HG02885 (cell line): ENCODE results near the gene PAK6.

Experiments used
- ATAC-seq: cut with Tn5 transposase; IDR thresholded peaks from one replicate; pipeline ENCODE4 v1.9.1; 2021; ENCODE audit warnings: mild to moderate bottlenecking; ENCODE audit not compliant: unreplicated experiment, poor library complexity

PAK6 gene

GRCh38 chr15:40274350-40275274, 35.7 kb downstream of the PAK6 start:
- peak; percentile 58 for ATAC-seq

GRCh38 chr15:40275523-40275922, 36.7 kb downstream of the PAK6 start:
- no peak for ATAC-seq

- no peak for ATAC-seq
Measured at GRCh38 chr15:40275954-40276353, 37.1 kb downstream of the PAK6 start.

DNA sequence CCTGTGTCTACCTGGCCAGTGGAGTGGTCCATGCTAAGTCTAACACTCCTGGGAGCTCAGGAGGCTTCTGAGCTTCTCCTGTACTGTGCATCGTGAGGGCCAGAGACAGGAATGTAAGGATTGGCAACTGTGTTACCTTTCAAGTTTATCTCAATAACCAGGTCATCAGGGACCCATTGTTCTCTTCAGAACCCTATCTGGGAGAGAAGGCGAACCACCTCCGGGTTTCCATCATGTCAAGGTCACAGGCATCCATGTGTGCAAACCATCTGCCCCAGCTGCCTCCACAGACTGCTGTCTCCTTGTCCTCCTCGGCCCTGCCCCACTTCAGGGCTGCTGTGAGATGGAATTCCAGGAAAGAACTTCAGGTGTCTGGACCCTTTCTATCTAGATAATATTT, 38.1 kb downstream of the PAK6 start:
- no peak for ATAC-seq

DNA sequence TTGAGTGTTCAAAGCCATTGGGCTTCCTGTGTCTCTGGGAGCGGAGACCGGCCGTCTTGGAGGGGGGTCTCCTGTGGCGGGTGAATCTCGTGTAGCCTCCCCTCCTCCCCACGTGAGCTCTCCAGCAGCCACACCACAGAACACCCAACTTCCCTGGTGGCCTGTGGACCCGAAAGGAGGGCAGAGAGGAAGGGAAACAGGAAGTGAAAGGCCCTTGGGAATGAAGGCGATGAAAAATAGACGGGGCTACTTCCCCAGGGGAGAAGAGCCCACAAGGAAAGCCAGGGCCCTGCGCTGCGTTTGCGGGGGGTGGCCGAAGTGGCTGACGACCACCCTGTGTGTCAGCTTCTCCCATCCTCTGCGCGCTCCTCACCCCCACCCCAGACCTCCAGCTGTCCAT, 38.6 kb downstream of the PAK6 start:
- ATAC-seq, result no peak

DNA sequence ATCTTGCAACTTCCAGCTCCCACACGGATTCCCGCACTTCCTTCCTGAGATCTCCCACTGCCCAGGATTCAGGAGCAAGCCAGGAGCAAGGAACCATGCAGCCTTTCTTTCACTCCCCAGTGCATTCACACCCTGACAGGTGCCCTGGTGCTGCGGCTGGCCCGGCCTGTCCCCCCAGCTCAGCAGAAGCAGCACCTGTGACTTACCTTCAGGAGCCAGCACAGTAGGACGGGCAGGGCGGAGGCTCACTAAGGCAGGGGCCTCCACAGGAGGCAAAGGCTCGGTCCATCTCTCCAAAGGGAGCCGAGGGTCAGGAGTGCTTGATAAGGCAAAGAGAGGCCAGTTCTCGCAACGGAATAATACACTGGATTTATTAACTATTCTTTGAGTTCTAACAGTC, 39.2 kb downstream of the PAK6 start:
- no peak for ATAC-seq

GRCh38 chr15:40279437-40280141, 40.7 kb downstream of the PAK6 start:
- ATAC-seq, result no peak

DNA sequence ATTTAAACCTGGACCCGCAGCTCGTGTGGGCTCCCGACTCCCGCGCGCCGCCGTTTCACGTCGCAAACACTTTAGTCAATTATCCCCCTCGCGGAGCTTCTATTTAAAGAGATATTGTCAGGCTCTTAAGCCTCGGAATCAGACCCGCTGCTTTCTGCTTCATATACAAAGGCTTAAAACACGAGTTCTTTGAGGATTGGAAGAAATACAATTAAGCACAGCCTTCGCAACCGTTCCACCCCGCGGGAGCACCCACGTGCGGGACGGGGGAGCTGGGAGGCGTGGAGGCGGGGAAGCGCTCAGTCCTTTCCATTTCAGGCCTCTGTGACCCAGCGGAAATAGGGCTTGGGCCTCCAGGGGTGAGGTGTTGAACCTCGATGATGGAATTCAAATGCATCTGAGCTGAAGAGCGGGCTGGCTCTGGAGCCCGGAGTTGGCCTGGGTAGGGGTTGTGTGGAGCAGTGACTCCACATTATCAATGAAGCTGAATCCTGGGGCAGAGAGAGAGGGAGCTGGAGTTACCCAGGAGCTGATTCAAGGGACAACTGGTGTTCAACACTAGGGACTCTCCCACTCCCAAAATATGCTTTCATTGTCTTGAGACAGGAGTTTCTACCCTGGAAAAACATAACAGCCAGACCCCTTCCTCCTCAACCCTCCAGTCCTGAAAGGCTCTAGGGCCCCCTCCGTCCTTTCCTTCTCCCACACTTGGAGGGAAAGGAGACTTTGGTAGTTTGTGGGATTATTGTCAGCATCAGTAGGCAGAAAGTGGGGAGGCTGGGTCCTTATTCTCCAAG, 41.6 kb downstream of the PAK6 start:
- ATAC-seq, result no peak

GRCh38 chr15:40281057-40281800, 42.4 kb downstream of the PAK6 start:
- no peak for ATAC-seq

GRCh38 chr15:40281801-40282146, 42.9 kb downstream of the PAK6 start:
- ATAC-seq, result no peak

- ATAC-seq, result no peak
Measured at GRCh38 chr15:40282147-40282868, 43.4 kb downstream of the PAK6 start.

- no peak for ATAC-seq
Measured at GRCh38 chr15:40282869-40283614, 44.2 kb downstream of the PAK6 start, which contains the start of gene ANKRD63. Gene ANKRD63 (minus strand): TSS chr15:40283064. CDS start chr15:40282586, 478 bp downstream.

- no peak for ATAC-seq
Measured at GRCh38 chr15:40283615-40284300, 44.9 kb downstream of the PAK6 start.

DNA sequence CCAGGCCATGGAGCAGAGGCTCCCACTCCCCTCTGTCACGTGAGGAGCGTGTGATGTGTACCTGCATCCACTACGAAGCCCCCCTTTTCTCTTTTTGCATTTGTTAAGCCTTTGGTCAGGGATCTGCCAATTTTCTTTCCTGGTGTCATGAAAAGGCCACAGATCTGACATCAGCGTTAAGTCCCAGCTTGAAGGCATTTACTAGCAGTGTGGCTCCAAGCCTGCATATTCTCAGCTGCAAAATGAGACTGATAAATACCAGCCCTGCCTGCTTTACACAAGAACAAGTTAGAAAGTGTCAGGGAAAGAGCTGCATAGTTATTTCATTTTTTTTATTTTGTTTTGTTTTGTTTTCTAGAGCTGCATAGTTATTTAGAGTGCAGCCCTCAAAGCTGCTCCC, 46.3 kb downstream of the PAK6 start:
- no peak for ATAC-seq

- no peak for ATAC-seq
Measured at GRCh38 chr15:40285554-40286011, 46.7 kb downstream of the PAK6 start.

DNA sequence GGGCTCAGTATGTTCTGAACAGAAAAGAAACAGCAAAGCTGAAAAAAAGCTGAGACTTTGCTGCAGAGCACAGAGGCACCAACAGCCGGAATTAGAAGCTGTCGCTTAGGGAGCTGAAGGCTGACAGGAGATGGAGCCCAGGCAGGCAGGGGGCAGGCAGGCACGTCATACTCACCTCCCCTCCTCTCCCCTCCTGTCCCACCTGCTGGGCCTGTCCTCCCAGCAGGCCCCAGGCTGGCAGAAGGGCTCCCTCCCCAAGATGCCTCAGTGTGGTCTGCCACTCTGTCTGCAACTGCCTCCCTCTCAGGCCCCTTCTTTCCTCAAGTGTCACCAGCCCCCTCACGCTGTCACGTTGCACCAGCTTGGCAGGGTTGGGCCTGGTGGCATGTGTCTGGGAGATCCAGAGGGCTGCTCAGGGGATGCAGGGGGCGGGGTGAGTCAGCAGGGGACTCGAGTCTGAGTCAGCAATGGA, 47.2 kb downstream of the PAK6 start:
- ATAC-seq, result no peak

DNA sequence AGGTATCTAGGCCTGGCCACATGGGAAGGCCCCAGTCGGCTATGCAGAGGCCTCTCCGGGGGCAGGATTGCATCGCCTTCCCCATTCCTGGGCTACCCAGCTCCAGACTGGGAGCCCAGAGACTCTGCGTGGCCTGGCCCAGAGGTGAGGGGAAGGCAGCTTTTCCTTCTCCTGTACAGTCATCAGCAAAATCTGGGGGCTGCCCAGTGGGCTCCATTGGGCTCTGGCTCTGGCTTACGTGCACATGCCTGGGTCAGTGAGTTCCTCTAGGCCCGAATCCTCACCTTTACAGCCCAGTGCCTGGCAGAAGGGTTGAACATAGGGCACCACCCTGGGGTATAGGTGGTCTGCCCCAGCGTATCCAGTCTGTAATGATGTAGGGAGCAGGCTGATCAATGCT, 47.9 kb downstream of the PAK6 start:
- ATAC-seq, result no peak

DNA sequence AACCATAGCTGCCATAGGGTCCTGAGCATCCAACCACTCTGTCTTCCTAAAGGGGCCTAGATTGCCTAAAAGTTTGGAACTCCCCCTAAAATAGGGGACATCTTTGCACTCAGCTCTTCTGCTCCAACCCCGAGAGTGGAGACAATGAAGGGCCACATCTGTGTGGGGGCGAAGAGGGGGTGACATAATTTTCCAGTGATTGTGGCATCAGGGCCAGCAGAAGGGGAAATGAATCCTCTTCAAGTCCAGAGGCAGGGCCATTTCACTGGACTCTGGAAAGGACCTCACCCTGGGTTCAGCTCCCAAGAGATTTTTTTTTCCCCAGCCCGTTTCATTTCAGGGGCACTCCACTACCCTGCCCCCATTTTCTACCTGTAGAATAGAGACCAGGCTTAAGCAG, 48.6 kb downstream of the PAK6 start:
- ATAC-seq, result no peak
